Measurements from ENCODE around the gene ZNF234.
"Not testable (repeated sequence)": the region's sequence is repeated elsewhere in the genome, so short reads cannot be mapped to it uniquely, and the experiment has no call there.

The ZNF234 gene

DNA sequence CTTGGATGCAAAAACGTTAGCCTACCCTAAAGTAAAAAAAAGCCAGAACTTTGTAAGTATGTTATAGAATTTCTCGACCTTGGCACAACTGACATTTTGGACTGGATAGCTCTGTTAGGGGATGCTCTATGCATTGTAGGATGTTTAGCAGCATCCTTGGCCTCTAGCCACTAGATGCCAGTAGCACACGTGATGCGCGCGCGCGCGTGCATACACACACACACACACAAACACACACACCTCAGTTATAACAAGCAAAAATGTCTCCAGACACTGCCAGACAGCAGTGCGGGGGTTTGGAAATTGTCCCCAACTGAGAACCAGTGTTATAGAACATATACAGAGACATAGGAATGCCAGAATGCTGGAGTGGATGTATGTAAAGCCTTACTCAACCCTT, 40.8 kb downstream of the ZNF234 start:
- DNase-seq (ENCODE audit: low spot score): no peak

DNA sequence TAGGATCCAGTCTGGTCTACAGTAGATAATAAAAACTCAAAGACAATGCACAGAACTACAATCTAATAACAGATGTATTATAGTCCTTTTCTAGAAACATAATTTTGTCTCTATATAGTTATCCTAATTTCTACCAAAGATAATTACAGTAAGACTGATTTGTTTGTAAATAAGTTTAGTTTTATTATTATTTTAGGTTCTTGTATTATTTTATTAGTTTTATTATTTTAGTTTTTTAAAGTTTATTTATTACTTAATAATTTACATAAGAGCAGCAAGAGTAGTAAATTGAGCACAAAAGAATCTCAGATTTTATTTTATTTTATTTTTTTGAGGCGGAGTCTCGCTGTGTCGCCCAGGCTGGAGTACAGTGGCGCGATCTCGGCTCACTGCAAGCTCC, 48.7 kb downstream of the ZNF234 start:
- no peak for DNase-seq (ENCODE audit: low spot score)

DNA sequence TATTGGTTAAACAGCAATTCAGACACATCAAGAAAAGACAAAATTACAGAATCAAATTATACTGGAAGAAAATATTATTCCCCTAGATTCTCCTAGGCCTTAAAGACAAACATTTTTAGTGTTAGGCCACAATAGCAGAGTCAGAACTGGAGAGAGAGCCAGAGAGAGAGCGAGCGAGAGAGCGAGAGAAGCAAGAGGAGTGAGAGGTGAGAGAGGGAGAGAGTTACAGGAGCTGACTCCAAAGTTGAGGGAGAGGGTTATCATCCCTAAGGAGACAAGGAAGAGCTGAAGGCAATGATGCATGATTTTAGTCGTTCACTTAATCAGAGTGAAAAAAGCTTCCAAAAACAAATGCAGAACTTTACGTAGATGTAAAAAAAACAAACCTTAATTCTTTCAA, 50.8 kb downstream of the ZNF234 start:
- no peak for DNase-seq (ENCODE audit: low spot score)

DNA sequence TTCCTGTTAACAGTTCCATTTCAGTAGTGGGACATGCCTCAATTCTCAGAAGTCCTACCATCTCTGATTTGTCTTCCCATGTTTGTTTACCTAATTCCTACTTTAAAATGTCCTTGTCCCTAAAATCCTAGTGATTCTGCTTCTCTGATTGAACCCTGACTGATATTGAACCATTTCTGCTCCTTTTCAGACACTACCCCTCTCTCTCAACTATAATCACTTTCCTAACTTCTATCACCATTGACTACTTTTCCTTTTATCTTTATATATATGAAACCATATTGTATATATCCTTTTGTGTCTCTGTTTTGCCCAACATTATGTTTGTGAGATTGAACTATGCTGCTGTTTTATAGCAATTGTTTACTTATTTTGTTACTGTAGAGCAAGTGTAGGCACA, 55.4 kb downstream of the ZNF234 start:
- DNase-seq (ENCODE audit: low spot score): no peak

- no peak for DNase-seq (ENCODE audit: low spot score)
These were observed 61.1 kb downstream of the ZNF234 start for GRCh38 chr19:44202470-44202869.

DNA sequence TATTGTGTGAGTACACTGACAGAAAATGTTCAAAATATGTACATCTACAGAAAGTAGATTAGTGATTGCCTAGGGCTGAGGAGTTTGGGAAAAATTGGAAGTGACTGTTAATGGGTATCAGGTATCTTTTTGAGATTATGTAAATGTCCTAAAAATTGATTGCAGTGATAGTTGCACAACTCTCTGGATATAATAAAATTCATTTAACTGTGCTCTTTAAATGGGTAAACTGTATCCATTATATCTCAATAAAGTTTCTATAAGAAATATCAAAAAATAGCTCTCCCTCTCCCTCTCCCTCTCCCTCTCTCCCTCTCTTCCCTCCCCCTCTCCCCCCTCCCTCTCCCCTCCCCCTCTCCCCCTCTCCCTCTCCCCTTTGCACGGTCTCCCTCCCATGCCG, 61.6 kb downstream of the ZNF234 start:
- DNase-seq (ENCODE audit: low spot score): no peak

DNA sequence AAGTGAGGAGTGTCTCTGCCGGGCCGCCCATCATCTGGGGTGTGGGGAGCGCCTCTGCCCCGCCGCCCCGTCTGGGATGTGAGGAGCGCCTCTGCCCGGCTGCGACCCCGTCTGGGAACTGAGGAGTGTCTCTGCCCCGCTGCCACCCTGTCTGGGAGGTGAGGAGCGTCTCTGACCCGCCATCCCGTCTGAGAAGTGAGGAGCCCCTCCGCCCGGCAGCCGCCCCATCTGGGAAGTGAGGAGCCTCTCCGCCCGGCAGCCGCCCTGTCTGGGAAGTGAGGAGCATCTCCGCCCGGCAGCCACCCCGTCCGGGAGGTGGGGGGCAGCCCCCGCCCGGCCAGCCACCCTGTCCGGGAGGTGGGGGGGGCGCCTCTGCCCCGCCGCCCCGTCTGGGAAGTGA, 62.5 kb downstream of the ZNF234 start:
- DNase-seq (ENCODE audit: low spot score): not testable (repeated sequence)

DNA sequence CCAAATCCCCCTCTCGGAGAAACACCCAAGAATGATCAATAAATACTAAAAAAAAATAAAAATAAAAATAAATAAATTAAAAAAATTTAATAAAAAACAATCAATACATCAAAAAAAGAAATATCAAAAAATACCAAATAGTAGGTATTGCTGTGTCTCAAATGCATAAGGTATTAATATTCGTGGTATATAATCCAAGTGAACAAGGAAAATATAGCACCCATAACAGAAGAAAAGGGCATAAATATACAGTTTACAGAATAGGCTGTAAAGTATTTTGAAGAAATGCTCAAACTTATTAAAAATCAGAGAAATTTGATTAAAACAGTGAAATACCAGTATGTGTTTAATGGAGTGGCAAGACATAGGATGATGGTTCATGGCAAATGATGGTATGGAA, 63.4 kb downstream of the ZNF234 start:
- no peak for DNase-seq (ENCODE audit: low spot score)

GRCh38 chr19:44207126-44207803, 65.9 kb downstream of the ZNF234 start:
- DNase-seq (ENCODE audit: low spot score): peak; percentile 88

Measured in hematopoietic multipotent progenitor cell treated with erythropoietin and hydrocortisone succinate and interleukin-3 and kit ligand, for 15 days (in vitro differentiated cells).